ENCODE data around the gene APMAP. TPM values are rescaled to one million over a fixed set of nuclear protein-coding genes. Genes with fewer than 3 reads are reported as not detected.

APMAP gene
- polyA plus RNA-seq, 1 of the 3 experiments (the other 2 are of a cell fraction): 107 TPM

DNA sequence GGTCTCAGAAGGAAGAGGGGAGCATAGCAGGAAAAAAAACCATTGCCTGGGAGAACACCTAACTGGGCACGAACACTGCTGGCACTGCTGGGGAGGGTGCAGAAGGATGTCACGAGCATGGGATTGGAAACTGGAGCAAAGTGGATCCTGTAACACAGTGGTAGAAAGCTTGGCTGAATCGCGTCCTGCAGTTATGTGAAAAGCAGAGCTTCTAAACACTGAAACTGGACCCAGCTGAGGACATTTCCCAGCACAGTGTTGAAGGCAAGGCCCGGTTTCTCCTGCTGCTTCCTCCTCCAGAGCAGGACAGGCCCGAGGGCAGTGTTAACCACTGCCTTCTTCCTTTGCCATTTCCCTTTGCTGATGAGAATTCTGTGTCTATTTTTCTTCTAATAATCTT is 6.7 kb downstream of the APMAP start:
- Histone ChIP-seq H2AFZ (ENCODE audit: low read depth) (no peak overlapping the region), H3K9me3 (no peaks in the 10 kb centered on the region), H3K4me3 (ENCODE audit: low read depth in 2 of 2, low read length in 1 of 2) (no peak overlapping the region), H3K4me2 (no peak overlapping the region), H3K36me3 (replicated peaks in 1 of 2; ENCODE audit: control insufficient read depth in 1 of 2, insufficient read depth in 2 of 2, low read length in 1 of 2) (peaks cover 18 to 22% of the 10 kb centered on the region in 2 experiments), H3K9ac (no peak overlapping the region), H3K27me3 (ENCODE audit: insufficient read depth) (no peaks in the 10 kb centered on the region), H3K9me2 (no peaks in the 10 kb centered on the region), H3K79me2 (ENCODE audit: insufficient read depth) (peaks cover 67% of the 10 kb centered on the region), H4K20me1 (ENCODE audit: insufficient read depth) (no peaks in the 10 kb centered on the region), H3F3A (replicated peaks; ENCODE audit: insufficient read depth) (no peaks in the 10 kb centered on the region), H3K27ac (ENCODE audit: low read depth in 2 of 2, low read length in 1 of 2) (no peak overlapping the region), H3K4me1 (ENCODE audit: control insufficient read depth in 1 of 2, insufficient read depth in 2 of 2, low read depth in 1 of 2, low read length in 1 of 2) (peaks cover under 1 to 7% of the 10 kb centered on the region in 2 experiments; a peak in 3 of 4 replicates)
- 83% methylated on average over 6 of the region's 6 CpGs for WGBS (ENCODE audit: low lambda C conversion rate)
- CTCF ChIA-PET: interaction anchor here (1.5 kb wide), 1 partner anchor 35 kb away, joined by 3 read pairs; no protein-coding TSS in a partner anchor
- POLR2A ChIA-PET: no interaction called here
- no peak for DNase-seq
- TF ChIP-seq FOSL2 (IDR thresholded peaks at IDR 0.05; ENCODE audit: borderline replicate concordance, low read depth) (no peak), NFIC (IDR thresholded peaks at IDR 0.05; ENCODE audit: borderline replicate concordance) (no peak), POLR2AphosphoS5 (IDR thresholded peaks at IDR 0.05; ENCODE audit: low read depth, low read length) (no peak), EZH2phosphoT487 (IDR thresholded peaks at IDR 0.05; ENCODE audit: borderline replicate concordance, low read depth) (no peak), JUND (IDR thresholded peaks at IDR 0.05) (no peak), GATA2 (CRISPR knock-in tag; IDR thresholded peaks at IDR 0.05) (no peak), FOXJ3 (CRISPR knock-in tag; IDR thresholded peaks at IDR 0.05) (no peak), FOXM1 (IDR thresholded peaks at IDR 0.05; ENCODE audit: low read depth) (no peak), RFX5 (IDR thresholded peaks at IDR 0.05; ENCODE audit: low read length) (no peak), RXRA (IDR thresholded peaks at IDR 0.05; ENCODE audit: borderline replicate concordance, low read depth) (no peak), CHD2 (IDR thresholded peaks at IDR 0.05; ENCODE audit: low read length, partially characterized antibody) (no peak)
- TF ChIP-seq, protein P1, sequence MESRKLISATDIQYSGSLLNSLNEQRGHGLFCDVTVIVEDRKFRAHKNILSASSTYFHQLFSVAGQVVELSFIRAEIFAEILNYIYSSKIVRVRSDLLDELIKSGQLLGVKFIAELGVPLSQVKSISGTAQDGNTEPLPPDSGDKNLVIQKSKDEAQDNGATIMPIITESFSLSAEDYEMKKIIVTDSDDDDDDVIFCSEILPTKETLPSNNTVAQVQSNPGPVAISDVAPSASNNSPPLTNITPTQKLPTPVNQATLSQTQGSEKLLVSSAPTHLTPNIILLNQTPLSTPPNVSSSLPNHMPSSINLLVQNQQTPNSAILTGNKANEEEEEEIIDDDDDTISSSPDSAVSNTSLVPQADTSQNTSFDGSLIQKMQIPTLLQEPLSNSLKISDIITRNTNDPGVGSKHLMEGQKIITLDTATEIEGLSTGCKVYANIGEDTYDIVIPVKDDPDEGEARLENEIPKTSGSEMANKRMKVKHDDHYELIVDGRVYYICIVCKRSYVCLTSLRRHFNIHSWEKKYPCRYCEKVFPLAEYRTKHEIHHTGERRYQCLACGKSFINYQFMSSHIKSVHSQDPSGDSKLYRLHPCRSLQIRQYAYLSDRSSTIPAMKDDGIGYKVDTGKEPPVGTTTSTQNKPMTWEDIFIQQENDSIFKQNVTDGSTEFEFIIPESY (IDR thresholded peaks at IDR 0.05; ENCODE audit: borderline replicate concordance, low read depth): no peak
- TF ChIP-seq, protein P2, sequence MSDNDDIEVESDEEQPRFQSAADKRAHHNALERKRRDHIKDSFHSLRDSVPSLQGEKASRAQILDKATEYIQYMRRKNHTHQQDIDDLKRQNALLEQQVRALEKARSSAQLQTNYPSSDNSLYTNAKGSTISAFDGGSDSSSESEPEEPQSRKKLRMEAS (IDR thresholded peaks at IDR 0.05; ENCODE audit: low read depth): no peak
- TF ChIP-seq, protein P3, sequence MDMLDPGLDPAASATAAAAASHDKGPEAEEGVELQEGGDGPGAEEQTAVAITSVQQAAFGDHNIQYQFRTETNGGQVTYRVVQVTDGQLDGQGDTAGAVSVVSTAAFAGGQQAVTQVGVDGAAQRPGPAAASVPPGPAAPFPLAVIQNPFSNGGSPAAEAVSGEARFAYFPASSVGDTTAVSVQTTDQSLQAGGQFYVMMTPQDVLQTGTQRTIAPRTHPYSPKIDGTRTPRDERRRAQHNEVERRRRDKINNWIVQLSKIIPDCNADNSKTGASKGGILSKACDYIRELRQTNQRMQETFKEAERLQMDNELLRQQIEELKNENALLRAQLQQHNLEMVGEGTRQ (IDR thresholded peaks at IDR 0.05; ENCODE audit: borderline replicate concordance, low read depth, low read length): no peak

DNA sequence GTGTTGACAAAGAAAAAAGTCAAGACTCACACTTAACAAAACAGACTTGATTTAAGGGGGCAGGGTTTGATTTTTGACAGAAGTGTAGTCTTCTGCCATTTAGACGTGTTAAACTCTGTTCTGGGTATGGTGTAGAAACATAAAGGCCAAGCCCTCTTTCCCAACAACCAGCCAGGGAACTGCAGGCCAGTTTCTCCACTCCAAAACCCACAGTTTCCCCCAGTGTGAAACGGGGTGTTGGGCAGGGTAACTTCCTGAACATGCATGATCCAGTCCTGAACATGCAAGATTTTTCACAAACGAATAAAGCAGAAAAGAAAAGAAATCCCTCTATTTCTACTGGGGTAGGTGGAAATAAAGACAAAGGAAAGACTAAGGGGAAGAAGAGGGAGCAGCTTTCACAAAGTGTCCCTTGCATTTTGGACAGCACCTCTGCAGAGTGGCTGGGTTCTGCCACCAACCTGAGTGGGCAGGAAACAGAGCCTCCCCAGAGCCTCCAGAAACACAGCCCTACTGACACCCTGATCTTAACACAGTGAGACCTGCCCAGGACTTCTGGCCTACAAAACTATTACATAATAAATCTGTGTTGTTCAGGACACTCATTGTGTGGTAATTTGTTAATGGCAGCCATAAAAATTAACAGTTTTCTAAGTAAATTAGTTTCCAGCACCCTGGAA is 7.5 kb downstream of the APMAP start:
- H3K4me1 ChIP-seq (ENCODE audit: control insufficient read depth in 1 of 2, insufficient read depth in 2 of 2, low read depth in 1 of 2, low read length in 1 of 2): no peaks in the 10 kb centered on the region; a peak in 1 of 4 replicates
- H3K4me3 ChIP-seq (ENCODE audit: low read depth in 2 of 2, low read length in 1 of 2): no peak overlapping the region
- no peak overlapping the region for H3K9ac ChIP-seq
- H3K36me3 ChIP-seq (replicated peaks in 1 of 2; ENCODE audit: control insufficient read depth in 1 of 2, insufficient read depth in 2 of 2, low read length in 1 of 2): peaks cover 25 to 29% of the 10 kb centered on the region in 2 experiments
- CTCF ChIA-PET: interaction anchor here (1.5 kb wide), 1 partner anchor 35 kb away, joined by 3 read pairs; no protein-coding TSS in a partner anchor
- H3K27me3 ChIP-seq (ENCODE audit: insufficient read depth): no peaks in the 10 kb centered on the region
- H3K4me2 ChIP-seq: no peak overlapping the region
- H3K79me2 ChIP-seq (ENCODE audit: insufficient read depth): peaks cover 60% of the 10 kb centered on the region
- no peaks in the 10 kb centered on the region for H3K9me2 ChIP-seq
- WGBS (ENCODE audit: low lambda C conversion rate): 81% methylated on average over 3 of the region's 3 CpGs
- H2AFZ ChIP-seq (ENCODE audit: low read depth): no peak overlapping the region
- no peak overlapping the region for H3K27ac ChIP-seq (ENCODE audit: low read depth in 2 of 2, low read length in 1 of 2)
- no peaks in the 10 kb centered on the region for H3K9me3 ChIP-seq
- no peaks in the 10 kb centered on the region for H4K20me1 ChIP-seq (ENCODE audit: insufficient read depth)
- H3F3A ChIP-seq (replicated peaks; ENCODE audit: insufficient read depth): no peaks in the 10 kb centered on the region
- POLR2A ChIA-PET: no interaction called here
- no peak for DNase-seq
- TF ChIP-seq MEF2A (IDR thresholded peaks at IDR 0.05; ENCODE audit: borderline replicate concordance, low read depth) (no peak), EZH2phosphoT487 (IDR thresholded peaks at IDR 0.05; ENCODE audit: borderline replicate concordance, low read depth) (no peak), EP300 (IDR thresholded peaks at IDR 0.05; ENCODE audit: borderline replicate concordance in 1 of 2, low read depth in 1 of 2, low read length in 1 of 2) (no peak), RFX5 (IDR thresholded peaks at IDR 0.05; ENCODE audit: low read length) (no peak), RXRA (IDR thresholded peaks at IDR 0.05; ENCODE audit: borderline replicate concordance, low read depth) (no peak), ELF1 (IDR thresholded peaks at IDR 0.05) (no peak), POLR2AphosphoS5 (IDR thresholded peaks at IDR 0.05; ENCODE audit: low read depth, low read length) (no peak), NFIC (IDR thresholded peaks at IDR 0.05; ENCODE audit: borderline replicate concordance) (no peak), FOXJ3 (CRISPR knock-in tag; IDR thresholded peaks at IDR 0.05) (no peak), TEAD4 (IDR thresholded peaks at IDR 0.05; ENCODE audit: borderline replicate concordance, insufficient read depth) (no peak), GATA2 (CRISPR knock-in tag; IDR thresholded peaks at IDR 0.05) (no peak), RCOR1 (IDR thresholded peaks at IDR 0.05; ENCODE audit: low read length) (no peak), SIN3A (IDR thresholded peaks at IDR 0.05; ENCODE audit: borderline replicate concordance, low read depth, low read length) (no peak)
- TF ChIP-seq, protein P1 (IDR thresholded peaks at IDR 0.05; ENCODE audit: borderline replicate concordance, low read depth): no peak
- TF ChIP-seq, protein P2 (IDR thresholded peaks at IDR 0.05; ENCODE audit: low read depth): no peak
